ENCODE data around the gene U2AF1L4. TPM values are rescaled to one million over a fixed set of nuclear protein-coding genes. Genes with fewer than 3 reads are reported as not detected.
"Not testable (repeated sequence)": the region's sequence is repeated elsewhere in the genome, so short reads cannot be mapped to it uniquely, and the experiment has no call there.

U2AF1L4 gene
- total RNA-seq, 2 experiments from 2014 or later = 24.9 to 26.6 TPM

- ChIA-PET CTCF (no interaction called here), POLR2A (no interaction called here)
Observed at GRCh38 chr19:35782589-35782988, 37.4 kb upstream of the U2AF1L4 start.

- ChIA-PET POLR2A (no interaction called here), CTCF (no interaction called here)
Observed at GRCh38 chr19:35781650-35782049, 36.4 kb upstream of the U2AF1L4 start.

- ChIA-PET CTCF (no interaction called here), POLR2A (no interaction called here)
Observed at GRCh38 chr19:35780717-35781116, 35.5 kb upstream of the U2AF1L4 start.

- ChIA-PET POLR2A (no interaction called here), CTCF (no interaction called here)
Observed at GRCh38 chr19:35780058-35780457, 34.8 kb upstream of the U2AF1L4 start.

GRCh38 chr19:35779033-35779432 lies 33.8 kb upstream of the U2AF1L4 start:
- POLR2A ChIA-PET = interaction anchor here (0.6 kb wide), 1 partner anchor 21 kb away, joined by 4 read pairs; no protein-coding TSS in a partner anchor
- CTCF ChIA-PET = no interaction called here

GRCh38 chr19:35777961-35778360 lies 32.7 kb upstream of the U2AF1L4 start:
- CTCF ChIA-PET = no interaction called here
- POLR2A ChIA-PET = interaction anchor here (2.1 kb wide), 1 partner anchor 33 kb away, joined by 6 read pairs; the partner anchor contains the start of genes PSENEN and U2AF1L4

DNA sequence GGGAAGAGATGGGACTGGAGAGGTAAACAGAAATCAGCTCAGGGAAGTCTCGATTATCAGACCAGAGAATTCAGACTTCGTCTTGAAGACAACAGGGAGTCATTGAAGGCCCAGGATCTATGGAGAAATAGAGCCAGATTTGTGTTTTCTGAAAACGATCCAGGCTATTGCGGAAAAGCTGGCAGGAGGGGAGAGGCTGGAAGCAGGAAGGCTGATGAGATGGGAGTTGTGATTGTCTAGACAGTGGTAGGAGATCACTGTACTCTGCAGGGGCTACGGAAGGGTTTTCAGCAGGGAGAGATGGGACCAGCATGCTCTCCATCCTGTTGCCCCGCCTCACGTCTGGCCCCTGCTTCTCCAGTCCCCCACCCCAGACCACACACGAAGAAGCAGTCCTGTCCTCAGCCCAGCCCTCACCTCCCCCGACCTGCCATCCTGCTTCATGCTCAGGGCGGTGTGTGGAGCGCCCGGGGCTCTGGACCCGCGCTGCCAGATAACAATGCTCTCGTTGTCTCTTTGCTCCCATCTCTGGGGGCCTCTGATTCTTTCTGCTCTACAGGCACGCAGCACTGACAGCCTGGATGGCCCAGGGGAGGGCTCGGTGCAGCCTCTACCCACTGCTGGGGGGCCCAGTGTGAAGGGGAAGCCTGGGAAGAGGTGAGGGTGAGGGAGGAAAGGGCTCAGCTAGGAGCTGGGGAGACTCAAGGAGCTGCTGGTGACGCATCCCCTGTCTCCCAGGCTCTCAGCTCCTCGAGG lies 32.0 kb upstream of the U2AF1L4 start:
- POLR2A ChIA-PET = interaction anchor here (2.1 kb wide), 1 partner anchor 32 kb away, joined by 6 read pairs; the partner anchor contains the start of genes PSENEN and U2AF1L4

DNA sequence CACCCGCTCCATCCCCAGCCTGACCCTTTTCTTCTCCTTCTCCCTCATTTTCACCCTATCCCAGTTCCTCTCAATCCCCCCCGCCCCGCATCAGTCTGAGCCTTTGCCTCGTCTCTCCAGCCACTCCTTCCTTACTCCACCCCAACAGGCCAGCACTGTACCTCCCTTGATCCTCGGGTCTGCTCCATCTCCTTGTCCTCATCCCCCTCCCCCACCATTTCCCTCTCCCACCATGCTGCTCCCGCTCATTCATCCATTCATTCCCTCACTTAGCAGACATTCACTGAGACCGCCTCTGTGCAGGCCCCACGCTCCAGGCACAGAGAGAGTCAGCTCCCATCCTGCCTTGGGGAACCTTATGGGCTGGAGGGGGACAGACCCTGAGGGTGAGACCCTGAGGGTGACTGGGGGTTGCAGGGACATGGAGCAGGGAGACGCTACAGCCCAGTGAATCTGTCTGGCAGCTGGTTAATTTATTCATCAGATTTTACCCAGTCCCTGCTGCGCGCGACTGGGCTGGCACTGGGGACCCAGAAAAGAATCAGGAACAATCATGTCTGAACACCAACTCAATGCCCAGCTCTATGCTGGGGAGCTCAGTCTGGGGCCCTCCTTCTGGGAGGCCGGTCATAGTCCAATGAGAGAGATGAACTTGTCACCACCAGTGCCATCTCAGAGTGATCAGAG lies 31.0 kb upstream of the U2AF1L4 start:
- POLR2A ChIA-PET = interaction anchor here (2.1 kb wide), 1 partner anchor 31 kb away, joined by 6 read pairs; the partner anchor contains the start of genes PSENEN and U2AF1L4
- CTCF ChIA-PET = interaction anchor here (1.4 kb wide), 1 partner anchor 15 kb away, joined by 4 read pairs; no protein-coding TSS in a partner anchor

More for the DNA sequence above, 32.0 kb upstream of the U2AF1L4 start:
- CTCF ChIA-PET = interaction anchor here (1.4 kb wide), 1 partner anchor 14 kb away, joined by 4 read pairs; no protein-coding TSS in a partner anchor

- CTCF ChIA-PET = interaction anchor here (1.4 kb wide), 1 partner anchor 15 kb away, joined by 4 read pairs; no protein-coding TSS in a partner anchor
- POLR2A ChIA-PET = interaction anchor here (2.1 kb wide), 1 partner anchor 30 kb away, joined by 6 read pairs; the partner anchor contains the start of genes PSENEN and U2AF1L4
Observed at GRCh38 chr19:35775298-35776101, 30.3 kb upstream of the U2AF1L4 start, which contains the start of gene ARHGAP33. Gene ARHGAP33, plus strand, starts transcription at chr19:35775564. Its CDS starts 95 bp downstream, at chr19:35775659.

GRCh38 chr19:35775046-35775297 lies 29.8 kb upstream of the U2AF1L4 start:
- CTCF ChIA-PET = no interaction called here
- POLR2A ChIA-PET = no interaction called here

DNA sequence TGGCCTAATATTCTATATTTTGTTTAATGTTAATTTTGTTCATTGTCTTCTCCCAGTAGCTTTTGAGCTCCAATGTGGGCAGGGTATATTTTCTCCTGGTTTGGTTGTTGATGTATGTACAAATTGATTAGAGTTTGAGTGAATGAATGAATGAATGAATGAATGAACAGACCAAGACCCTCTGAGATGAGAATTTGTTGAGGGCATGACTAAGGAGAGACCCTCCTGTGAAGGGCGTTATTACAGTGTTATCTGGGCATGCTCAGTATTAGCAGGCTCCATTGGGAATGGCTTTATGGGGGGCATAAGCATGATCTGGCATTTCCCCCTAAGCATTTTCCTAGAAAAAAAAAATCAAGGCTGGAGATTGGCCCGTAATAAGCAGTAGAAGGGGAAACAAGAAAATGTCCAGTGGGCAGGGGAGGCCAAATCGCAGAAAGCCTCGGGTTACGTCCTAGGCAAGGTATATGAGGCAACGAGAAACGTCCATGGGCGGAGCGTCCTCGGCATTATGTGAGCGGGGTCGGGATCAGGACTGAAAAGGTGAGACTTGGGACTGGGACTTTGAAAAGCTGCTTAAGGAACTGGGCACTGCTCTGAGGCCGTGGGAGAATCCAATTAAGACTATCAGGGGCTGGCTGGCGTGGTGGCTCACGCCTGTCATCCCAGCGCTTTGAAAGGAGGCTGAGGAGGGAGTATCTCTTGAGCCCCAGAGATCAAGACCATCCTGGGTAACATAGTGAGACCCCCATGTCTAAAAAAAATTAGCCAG lies 29.2 kb upstream of the U2AF1L4 start:
- CTCF ChIA-PET = interaction anchor here (1.0 kb wide), 1 partner anchor 68 kb away, joined by 4 read pairs; no protein-coding TSS in a partner anchor
- POLR2A ChIA-PET = no interaction called here

DNA sequence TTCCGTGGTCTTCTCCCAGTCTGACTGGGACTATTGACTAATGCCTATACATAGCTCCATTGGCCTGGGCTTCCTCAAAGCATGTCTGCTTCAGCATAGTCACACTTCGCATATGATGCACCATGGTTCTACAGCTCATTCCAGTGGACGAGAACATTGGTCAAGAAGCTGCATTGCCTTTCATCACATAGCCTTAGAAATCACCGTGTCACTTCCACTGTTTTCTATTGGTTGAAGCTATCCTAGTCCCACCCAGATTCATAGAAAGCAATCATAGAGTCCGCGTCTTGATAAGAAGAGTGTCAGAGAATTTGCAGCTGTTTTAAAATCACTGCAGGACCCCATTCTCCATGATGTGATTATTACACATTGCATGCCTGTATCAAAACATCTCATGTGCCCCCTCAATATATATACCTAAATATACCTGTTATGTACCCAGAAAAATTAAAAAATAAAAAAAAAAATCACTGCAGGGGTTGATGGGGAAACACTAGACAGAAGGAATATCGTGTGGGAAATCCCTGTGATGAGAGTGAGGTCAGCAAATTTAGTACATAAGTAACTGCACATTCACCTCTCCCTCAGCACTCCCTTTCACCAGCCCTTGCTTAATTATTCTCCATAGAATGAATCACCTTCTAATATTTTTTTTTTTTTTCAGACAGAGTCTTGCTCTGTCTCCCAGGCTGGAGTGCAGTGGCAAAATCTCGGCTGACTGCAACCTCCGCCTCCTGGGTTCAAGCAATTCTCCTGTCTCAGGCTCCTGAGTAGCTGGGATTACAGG lies 28.0 kb upstream of the U2AF1L4 start:
- ChIA-PET CTCF (interaction anchor here (0.6 to 1.0 kb wide), 2 partner anchors 67 to 116 kb away, joined by 3 to 4 read pairs; no protein-coding TSS in a partner anchor), POLR2A (interaction anchor here (0.5 to 0.6 kb wide), 2 partner anchors 47 to 116 kb away, joined by 3 read pairs; no protein-coding TSS in a partner anchor)

GRCh38 chr19:35772362-35772761 lies 27.1 kb upstream of the U2AF1L4 start:
- POLR2A ChIA-PET = interaction anchor here (0.6 to 0.7 kb wide), 2 partner anchors 110 to 117 kb away, joined by 3 to 8 read pairs; no protein-coding TSS in a partner anchor
- CTCF ChIA-PET = not testable (repeated sequence)

DNA sequence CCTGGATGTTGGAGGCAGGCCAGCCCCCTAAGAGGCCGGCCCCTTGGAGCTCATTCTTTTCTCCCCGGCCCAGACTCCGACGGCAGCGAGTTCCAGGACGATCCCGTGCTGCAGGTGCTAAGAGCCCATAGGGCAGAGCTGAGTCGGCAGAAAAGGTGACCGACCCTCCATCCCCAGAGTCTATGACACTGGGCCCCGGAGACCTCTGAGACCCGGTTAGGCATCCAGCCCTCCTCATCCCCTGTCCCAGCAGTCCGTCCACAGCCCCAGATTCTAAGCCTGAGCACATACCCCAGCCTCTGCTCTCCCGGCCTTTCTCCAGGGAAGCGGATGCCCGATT lies 22.8 kb upstream of the U2AF1L4 start:
- ChIA-PET CTCF (no interaction called here), POLR2A (no interaction called here)

GRCh38 chr19:35767288-35768081 lies 22.3 kb upstream of the U2AF1L4 start:
- CTCF ChIA-PET = interaction anchor here (0.6 to 0.7 kb wide), 2 partner anchors 31 to 74 kb away, joined by 3 to 4 read pairs; no protein-coding TSS in a partner anchor
- POLR2A ChIA-PET = no interaction called here

GRCh38 chr19:35766571-35767104 lies 21.4 kb upstream of the U2AF1L4 start:
- ChIA-PET POLR2A (no interaction called here), CTCF (interaction anchor here (0.7 kb wide), 2 partner anchors 53 to 74 kb away, joined by 3 to 4 read pairs; no protein-coding TSS in a partner anchor)
